Measurements from ENCODE around the gene VSIG4.
"Not testable (repeated sequence)": the region's sequence is repeated elsewhere in the genome, so short reads cannot be mapped to it uniquely, and the experiment has no call there.

VSIG4 gene

DNA sequence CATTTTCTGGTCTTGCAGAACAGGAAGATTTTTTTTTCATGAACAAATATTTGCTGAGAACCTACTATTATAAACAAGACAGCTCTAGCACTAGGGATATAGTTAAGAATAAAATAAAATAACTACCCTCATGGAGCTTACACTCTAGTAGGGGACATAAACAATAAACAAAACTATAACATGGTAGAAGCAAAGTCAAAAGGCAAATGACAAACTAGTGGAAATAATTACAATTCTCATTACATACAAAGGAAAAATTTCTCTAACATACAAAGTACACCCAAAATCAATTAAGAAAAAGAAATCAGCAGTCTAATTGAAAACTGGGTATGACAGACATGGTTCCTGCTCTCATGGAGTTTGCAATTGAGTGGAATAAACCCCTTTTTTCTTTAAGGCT is 32.0 kb downstream of the VSIG4 start:
- DNase-seq: no peak

DNA sequence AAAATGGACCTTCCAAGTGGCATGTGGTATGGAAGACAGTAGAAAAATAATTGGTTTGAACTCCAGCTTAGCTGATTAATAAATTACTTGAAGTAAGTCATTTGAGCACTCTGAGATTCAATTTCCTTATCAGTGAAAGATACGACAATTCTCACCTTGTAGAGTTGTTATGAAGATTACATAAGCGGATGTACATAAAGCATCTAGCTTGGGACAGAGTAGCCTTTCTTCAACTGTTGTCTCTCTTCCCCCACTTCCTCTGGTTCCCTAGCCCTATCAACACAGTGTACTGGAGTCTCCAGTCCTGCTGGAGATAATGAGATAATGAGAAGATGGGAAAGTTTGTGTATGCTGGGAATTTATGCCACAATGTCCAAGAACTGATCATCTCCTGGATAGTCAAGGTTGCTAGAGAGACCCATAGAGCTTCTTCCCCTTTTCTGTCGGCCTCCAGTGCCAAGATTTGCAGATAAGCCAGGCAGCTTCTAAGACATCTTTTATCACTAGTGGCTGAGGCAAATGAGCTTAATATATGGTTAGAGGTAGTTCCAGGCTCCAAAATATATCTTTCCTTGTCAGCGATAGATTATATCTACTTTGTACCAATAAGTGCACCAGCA is 33.9 kb downstream of the VSIG4 start:
- no peak for DNase-seq

DNA sequence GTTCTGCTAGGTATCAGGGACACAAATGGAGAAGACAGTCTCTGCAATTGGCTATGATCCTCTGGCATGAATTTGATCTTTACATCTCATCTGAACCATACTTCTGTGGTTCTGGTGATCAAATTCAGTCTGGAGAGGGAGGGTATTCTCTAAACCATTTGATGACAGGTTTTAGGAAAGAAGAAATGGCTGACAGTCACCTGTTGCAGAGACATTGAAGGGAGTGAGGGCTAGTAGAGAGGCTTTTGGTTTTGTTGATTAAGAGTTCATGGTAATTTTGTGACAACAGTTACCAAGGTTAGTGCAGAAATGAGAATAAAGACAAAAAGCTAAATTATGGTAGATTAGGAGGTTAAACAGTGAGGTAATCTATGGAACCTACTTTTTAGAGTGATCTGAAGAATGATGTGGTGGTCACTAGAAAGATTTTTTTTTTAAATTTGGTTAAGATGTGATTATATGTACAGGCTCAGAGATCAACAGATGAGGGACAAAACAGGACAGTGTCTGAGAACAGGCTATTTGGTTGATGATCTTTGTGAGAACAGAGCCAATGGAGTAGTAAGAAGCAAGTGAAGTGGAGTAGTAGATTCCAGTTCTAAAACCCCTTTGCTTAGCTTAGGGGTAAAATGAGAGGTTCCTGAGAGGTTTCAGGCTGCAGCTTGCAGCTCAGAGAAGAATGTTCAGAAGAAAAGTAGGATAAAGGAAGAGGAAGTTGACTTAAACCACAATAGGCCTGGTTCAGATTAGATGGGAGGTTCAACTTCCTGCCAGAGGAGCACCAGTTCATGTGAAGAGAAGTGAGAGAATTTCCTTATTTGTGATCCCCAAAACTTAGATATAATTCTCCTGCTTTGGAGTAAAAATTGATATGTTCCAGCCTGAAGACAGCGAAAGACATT is 34.7 kb downstream of the VSIG4 start:
- DNase-seq: no peak

DNA sequence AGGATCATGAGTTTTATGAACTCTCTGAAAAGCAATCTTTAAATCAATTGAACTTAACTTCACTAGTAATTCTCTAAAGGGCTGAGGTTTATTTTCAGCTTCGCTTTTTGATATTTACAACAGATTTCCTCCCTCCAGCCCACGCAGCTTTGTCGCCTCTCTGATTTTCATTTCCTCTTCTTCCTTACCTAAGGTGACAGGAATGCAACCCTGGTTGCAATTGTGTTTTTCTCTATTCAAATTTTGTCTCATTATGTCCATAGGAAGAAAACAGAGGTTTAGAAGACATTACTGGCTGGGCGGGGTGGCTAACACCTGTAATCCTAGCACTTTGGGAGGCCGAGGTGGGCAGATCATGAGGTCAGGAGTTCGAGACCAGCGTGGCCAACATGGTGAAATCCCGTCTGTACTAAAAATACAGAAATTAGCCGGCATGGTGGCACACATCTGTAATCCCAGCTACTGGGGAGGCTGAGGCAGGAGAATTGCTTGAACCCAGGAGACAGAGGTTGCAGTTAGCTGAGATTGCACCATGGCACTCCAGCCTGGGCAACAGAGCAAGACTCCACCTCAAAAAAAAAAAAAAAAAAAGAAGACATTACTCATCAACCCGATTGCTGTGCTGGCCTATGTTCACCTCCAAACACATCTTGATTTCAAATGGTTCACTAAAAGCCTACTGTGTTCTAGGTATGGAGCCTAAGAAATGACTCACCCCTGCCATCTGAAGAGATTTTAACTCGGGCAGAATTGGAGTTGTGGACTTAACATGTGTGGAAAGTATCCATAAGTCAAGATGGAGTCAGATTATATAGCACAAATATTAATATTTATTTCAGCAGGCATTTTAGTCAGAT is 36.8 kb downstream of the VSIG4 start:
- no peak for DNase-seq

DNA sequence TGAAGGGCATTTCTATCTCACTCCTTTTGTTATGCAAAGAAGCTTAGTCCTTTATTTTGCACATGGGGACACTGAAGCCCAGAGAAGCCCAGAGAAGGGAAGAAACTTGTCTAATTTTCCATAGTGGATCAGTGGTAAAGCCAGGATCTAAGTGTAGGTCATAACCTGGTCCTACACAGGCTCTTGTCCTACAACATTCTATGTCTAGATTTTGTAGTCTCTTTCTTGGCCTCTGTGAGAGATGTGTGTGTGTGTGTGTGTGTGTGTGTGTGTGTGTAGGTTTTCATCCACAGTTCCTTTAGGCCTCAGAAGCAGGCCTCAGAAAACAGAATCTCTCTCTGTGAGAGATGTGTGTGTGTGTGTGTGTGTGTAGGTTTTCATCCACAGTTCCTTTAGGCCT is 38.3 kb downstream of the VSIG4 start:
- DNase-seq: no peak

DNA sequence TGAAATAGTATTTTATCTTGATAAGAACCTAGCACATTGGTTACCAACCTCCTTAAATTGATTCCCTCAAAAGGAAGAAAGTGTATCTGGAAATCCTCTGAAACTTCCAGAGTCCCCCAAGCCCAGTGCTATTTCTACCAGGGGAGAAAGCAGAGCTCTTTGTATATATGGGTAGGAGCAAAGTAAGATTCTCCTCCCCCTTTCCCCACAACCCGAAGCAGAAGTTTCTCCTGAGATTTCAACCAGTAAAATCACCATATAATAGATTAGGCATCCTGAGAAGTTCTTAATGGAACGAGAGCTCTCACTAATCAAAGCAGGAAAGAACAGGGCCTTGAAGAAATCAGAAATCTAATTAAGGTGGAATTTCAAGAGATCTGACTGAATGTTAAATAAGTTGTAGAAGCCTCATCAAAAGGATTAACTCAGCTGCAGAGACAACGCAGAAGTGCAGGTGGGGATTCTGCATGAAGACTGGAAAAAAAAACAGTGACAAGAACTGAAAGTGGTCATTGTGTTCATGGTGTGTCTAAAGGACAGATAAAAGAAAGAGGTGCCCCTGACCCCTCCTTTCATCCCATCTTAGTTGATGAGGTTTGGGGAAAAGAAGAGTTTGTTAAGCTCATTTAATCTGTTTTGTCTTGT is 39.1 kb downstream of the VSIG4 start:
- DNase-seq: no peak

- DNase-seq: no peak
These were observed 39.7 kb downstream of the VSIG4 start for GRCh38 chrX:66000178-66000577.

DNA sequence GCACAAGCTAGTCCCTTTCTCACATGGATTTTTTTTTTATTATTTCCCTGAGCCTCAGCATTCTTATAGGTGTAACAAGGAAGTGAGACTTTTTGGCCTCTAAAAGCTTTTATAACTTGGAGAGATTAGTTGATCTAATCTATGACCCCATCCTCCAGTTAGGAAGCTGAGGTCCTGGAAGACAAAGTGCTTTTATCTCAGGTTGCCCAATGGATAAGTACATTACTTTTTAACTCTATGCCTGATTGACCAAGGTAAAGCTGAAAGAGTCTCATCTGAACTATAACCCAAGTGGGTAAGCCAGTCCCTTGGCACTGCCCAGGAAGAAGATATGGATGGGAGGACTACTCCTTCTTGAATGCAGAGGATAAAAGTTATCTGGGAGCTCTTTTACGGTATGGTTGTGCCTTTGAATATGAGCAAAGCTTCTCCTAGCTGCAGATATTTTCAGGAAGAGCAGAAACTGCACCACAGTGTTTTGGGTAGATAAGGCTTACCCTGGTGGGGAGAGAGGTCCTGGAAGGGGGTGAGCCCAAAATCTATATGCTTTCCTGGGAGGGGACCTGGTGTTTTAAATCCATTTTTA is 40.2 kb downstream of the VSIG4 start:
- DNase-seq: no peak

GRCh38 chrX:65999029-65999562 is 40.8 kb downstream of the VSIG4 start:
- no peak for DNase-seq

DNA sequence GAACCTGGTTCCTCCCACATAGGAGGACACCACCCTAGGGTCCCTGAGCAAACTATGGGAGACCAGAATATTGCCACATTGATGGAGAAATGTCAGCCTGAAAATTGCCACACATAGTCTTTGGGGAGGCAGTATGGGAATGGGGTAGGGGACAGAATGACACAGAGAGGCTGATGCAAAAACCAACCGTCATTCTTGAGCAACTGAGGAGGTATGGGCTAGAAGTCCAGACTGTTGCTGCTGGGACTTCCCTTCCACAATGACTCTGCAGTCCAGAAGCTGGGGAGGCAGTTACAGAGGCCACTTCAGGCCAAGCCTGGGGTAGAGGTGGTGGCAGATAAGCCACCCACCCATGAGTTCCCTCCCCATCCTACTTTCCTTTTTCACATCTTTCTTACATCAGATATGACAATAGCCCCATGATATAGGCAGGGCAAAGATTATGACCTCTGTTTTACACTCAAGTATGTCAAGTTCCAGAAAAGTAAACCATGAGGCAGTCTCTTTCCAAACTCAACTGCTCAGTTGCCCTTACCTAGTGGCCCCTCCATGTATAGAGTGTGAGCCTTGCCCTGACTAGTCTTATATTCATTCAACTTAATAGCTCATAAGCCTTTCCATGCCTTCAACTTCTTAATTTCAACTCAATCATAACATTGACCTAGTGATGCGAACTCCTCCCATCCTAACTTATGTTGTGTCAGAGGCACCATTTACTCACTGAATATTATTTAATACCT is 41.7 kb downstream of the VSIG4 start:
- no peak for DNase-seq

DNA sequence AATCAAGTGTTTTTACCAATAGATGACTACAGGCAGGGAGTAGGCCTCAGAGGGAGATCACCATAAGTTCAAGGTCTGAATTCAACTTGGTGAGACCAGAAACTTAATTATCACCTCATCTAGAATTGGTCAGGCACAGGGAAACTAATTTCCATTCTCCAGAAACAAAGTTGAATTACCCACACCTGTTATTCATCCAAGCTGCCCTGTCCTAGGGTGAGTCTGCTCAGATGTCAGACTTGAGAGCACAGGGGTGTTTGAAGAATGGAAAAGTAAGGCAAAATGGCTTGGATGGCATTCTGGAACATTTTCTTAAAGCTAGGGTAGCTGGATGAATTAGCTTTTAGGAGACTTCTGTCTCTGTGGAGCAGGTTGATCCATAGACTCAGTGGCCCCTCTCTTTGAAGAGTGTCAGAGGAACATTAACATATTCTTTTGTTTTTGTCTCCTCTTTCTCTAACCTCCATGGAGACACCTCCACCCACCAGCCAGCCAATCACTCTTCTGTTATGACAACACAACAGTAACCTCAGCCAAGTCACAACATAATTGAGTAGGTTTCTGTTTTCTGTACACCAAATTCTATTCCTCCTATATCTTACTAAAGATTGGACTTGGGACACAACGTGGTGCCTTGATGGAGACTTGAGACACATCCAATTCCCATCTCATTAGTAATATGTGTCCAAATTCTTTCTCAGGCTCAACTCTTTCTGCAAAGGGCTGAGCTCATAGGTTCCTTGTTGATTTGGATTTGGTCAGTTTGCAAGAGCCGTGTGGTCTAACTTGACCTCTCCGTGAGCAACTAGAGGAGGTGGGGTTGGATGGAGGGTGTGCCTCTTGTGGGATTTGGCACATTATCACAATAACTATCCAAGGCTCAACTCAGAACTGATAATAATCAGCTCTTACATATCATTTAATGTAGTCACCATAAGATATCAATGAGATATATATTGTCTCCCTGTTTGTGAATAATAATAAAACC is 45.1 kb downstream of the VSIG4 start:
- no peak for DNase-seq

DNA sequence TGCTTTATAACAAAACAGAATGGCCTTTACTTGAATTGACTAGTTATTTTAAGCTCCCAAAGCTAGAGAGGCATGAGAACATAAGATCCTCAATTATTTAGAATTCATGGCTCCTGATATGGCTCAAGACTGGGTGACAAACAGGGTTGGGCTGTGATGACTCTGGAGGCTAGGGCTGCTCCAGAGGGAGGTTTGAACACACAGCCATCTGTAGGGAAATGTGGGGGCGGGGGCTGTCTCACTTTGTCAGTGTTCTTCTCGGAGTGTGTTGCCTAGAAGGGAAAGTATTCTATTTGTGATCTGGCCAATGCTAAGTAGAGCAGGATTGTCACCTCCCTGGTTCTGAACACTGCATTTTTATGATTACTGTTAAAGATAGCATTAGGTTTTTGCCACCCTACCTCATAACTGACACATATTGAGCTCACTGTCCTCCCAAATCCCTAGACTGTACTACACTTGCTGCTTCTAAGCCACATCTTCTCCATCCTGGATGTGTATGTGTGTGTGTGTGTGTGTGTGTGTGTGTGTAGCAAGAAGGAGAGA is 45.9 kb downstream of the VSIG4 start:
- DNase-seq: no peak

DNA sequence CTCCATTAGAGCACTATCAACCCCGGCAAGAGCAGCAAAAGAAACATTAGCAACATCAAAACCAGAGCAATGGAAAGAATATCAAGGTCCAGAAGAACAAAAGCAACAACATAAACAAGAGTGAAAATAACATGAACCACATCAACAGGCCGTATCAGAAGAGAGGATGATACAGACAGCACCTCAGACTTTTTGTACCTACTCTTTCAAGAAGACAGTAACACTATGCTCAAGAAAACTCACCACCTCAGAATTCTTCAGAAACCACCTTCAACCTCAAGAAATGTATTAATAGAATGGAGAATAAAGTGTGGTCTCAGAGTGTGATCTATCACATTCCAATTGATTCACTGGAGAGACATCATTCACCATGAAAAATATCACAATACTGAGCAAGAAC is 46.5 kb downstream of the VSIG4 start:
- no peak for DNase-seq

DNA sequence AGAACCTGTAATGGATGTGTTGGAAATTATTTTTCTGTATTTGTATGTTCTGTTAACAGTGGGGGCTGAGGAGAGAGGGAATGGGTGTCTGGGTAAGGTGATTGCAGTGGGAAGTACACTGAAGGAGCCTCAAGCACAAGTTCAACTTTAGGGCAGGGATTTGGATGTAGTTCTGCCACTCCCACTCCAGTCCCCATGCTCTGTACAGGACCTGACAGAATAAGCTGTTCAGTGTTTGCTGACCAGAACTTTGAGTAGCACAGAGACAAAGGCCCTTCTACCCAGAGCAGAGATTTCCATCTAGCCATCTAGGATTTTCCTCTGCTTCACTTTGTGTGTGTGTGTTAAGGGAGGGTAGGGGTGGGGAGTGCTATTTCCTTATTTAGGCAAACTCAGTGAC is 49.2 kb downstream of the VSIG4 start:
- no peak for DNase-seq

GRCh38 chrX:65987811-65988210 is 52.1 kb downstream of the VSIG4 start:
- no peak for DNase-seq

- peak; percentile 19 to 23 for DNase-seq
These were observed 53.8 kb downstream of the VSIG4 start for GRCh38 chrX:65985922-65986588.

- DNase-seq: no peak
These were observed 54.7 kb downstream of the VSIG4 start for GRCh38 chrX:65985211-65985610.

- not testable (repeated sequence) for DNase-seq
These were observed 62.7 kb downstream of the VSIG4 start for GRCh38 chrX:65977161-65977560.

GRCh38 chrX:65976161-65976560 is 63.7 kb downstream of the VSIG4 start:
- DNase-seq: no peak

All from stimulated activated CD4-positive, alpha-beta T cell treated with anti-CD3 and anti-CD28 coated beads, Interleukin-2, amount 100 ng/mL, for 48 hours (primary cell).